ENCODE results near the gene SIGLEC7.

GRCh38 chr19:51201712-51202111 is 59.6 kb downstream of the SIGLEC7 start:
- no peak for TF ChIP-seq EZH2 (IDR thresholded peaks at IDR 0.05; ENCODE audit: insufficient read depth, poor library complexity, severe bottlenecking)
- TF ChIP-seq EZH2phosphoT487 (IDR thresholded peaks at IDR 0.05; ENCODE audit: insufficient read depth, low read depth) = no peak

Measured in GM23248 (cell line).